ENCODE measurements around the gene TNIP3.
"Not testable (repeated sequence)": the region's sequence is repeated elsewhere in the genome, so short reads cannot be mapped to it uniquely, and the experiment has no call there.

TNIP3 gene

GRCh38 chr4:121164291-121164690 lies at the start of gene TNIP3:
TNIP3 (minus strand) TSS chr4:121164321; CDS start chr4:121164125, 196 bp downstream.
- DNase-seq: no peak

DNA sequence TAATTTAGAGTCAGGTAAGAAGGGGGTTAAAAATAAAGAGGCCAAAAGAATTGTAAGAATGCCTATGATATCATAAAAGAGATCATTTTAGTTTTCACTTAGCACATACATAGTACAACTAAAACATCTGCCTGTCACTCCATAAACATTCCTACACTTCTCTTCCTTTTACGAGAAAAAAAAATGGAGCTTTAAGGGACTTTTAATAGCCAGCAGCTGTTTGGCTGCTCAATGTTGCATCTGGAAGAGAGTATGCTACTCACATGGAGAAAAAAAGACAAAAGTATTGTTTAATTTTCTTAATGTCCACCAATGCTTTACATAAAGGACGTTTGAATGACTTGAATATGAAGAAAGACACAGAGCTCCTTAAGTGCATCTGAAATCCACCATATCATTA lies 48.7 kb upstream of the TNIP3 start:
- no peak for DNase-seq

- DNase-seq: no peak
Measured at GRCh38 chr4:121209171-121209570, 45.0 kb upstream of the TNIP3 start.

DNA sequence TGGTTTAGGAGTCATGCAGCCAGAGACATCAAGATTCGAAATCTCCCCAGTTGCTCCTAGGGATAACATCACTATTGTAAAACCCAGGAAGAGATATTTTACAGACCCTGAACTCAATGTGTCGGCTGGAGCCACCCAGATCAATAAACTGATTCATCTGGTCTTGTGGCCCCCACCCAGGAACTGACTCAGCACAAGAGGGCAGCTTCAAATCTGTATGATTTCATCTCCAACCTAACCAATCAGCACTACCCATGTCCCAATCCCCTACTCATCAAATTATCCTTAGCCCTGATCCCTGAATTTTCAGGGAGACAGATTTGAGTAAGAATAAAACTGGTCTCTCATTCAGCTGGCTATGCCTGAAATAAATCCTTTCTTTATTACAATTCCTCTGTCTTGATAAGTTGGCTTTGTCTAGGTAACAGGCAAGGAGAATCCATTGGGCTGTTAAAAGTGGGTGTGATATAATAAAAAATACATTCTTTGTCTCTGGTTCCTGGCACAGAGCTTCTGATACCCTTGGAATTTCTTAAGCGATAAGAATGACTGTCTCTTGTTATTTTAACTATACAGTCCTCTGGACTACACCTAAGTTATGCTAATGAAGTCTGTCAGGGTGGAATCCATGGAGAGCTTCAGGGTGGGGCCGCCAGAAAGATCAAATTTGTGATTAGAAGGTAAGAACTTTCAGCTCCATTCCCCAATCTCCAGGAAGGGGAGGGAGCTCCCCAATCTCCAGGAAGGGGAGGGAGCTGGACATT lies 44.3 kb upstream of the TNIP3 start:
- no peak for DNase-seq

DNA sequence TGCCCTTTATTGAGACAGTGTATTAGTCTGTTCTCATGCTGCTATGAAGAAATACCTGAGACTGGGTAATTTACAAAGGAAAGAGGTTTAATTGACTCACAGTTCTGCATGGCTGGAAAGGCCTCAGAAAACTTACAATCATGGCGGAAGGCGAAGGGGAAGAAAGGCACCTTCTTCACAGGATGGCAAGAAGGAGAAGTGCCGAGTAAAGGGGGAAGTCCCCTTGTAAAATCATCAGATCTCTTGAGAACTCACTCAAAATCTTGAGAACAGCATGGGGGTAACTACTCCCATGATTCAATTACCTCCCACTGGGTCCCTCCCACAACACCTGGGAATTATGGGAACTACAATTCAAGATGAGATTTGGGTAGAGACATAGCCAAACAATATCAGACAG lies 41.7 kb upstream of the TNIP3 start:
- not testable (repeated sequence) for DNase-seq

GRCh38 chr4:121200795-121201472 lies 36.8 kb upstream of the TNIP3 start:
- no peak for DNase-seq

DNA sequence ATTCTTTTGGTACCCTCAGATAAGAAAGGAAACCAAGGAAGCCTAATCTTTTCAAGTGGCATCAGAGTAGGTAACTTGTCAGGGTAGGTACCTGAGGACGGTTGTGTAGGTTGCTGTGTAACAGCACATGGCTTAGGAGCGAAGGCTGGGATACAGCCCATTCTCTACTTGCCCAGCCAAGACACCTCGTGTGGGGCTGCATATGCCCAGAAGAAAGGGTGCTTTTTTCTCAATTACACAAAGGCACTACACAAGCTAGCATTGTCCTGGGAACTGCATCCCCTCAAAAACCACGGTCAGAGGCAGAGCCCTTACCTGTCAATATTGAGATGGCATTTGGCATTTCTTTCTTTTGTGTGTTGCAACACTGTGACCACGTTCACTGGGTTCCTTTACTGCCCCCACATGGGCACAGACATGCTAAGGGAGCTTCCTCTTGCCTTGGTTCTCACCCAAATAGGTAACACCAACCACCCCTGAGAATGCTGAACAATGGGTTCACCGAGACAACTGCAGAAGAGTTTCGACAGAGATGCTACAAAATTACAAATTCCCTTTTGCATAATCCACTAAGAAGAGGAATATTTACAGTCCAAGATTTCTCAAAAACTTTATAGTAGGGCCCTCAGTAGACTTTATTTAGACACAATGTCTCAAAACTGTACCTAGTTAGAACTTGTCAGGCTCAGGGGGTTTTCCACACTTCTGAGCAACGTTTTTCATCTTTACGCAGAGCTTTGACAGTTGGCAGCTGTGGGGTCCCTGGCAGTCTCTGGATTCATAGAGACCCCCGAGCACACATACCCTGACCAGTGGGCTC lies 35.8 kb upstream of the TNIP3 start:
- no peak for DNase-seq

DNA sequence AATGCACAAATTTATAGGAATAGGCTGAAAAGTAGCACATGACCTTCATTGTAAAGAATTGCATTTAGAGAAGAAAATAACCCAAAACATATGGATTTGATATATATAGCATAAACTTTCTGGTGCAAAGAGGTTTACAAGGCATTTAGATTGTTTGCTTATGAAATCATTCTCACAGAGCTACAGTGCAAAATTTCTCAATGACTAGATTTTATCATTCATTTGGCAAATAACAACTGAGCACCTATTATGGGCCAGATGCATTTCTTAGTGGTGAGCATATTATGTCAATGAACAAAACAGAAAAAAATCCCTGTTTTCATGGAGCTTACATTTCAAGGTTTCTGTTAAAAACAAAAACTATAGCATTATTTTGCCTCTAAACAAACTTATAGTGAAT lies 34.1 kb upstream of the TNIP3 start:
- no peak for DNase-seq

GRCh38 chr4:121195649-121196048 lies 31.5 kb upstream of the TNIP3 start:
- no peak for DNase-seq

DNA sequence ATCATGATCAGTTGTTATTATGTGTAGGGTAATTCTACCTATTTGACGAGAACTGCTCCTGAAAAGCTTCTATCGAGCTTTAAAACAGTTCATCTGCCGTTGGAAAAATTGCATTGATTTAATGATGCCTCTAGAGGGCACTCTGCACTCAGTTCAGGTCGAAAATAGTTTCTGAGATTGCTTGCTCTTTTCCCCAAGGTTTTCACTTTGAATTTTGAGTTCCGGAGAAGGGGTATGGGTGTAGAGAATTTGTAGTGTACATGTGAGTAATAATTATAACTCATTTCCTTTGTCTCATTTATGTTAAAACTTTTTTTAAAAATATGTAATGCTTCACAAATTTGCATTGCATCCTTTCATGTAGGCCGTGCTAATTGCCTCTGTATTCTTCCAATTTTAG lies 28.4 kb upstream of the TNIP3 start:
- peak; percentile 32 for DNase-seq

DNA sequence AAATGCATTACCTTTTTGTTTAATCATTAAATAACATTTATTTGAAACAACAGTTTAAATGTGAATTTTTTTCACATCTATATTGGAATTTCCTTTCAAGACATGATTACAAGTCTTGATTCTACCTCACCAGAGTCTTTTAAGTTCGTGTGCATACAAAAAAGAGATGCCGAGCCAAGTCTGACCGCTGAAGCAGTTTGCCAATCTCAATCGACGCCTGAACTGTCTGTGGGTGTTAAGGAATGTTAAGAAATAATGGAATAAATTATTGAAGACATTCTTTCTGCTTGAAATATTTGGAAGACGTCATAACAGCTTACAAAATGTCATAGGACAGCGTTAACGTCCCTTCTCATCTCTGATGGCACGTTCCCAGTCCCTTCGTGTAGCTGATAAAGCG lies 27.9 kb upstream of the TNIP3 start:
- DNase-seq: no peak

DNA sequence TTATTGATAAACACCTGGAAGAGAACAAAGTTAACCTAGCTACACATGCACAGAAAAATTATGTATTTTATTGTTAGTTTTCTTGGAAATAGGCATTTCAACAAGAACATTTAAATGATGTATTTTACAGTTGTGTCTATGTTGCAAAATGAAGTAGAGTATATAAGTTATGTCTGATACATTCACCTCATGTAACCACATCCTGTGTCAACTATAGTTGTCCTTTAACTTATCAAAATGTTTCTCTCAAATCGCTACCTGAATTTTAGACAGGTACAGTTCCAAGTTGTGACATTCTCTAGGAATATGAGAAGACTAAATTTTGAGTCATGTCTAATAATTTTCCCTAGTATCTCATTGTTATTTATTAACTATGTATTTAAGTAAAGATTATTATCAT lies 27.2 kb upstream of the TNIP3 start:
- DNase-seq: no peak

DNA sequence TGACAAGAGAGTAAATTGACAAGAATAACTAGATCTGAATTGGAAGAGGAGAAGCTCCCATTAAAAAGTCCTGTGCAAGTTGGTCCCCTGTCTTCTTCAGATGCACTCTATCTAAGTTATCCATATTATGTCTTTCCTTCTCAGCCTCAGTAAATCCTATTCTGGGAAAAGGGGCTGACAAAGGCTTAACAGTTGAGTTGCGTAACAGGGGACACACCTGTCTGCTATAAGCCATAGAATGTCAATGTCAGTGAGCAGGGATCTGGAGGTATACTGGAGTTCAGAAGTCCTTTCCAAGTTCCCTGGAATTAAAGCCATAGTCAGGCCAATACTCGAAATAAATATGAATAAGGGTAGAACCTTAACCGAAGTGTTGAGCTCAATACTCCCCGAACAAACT lies 26.3 kb upstream of the TNIP3 start:
- no peak for DNase-seq

DNA sequence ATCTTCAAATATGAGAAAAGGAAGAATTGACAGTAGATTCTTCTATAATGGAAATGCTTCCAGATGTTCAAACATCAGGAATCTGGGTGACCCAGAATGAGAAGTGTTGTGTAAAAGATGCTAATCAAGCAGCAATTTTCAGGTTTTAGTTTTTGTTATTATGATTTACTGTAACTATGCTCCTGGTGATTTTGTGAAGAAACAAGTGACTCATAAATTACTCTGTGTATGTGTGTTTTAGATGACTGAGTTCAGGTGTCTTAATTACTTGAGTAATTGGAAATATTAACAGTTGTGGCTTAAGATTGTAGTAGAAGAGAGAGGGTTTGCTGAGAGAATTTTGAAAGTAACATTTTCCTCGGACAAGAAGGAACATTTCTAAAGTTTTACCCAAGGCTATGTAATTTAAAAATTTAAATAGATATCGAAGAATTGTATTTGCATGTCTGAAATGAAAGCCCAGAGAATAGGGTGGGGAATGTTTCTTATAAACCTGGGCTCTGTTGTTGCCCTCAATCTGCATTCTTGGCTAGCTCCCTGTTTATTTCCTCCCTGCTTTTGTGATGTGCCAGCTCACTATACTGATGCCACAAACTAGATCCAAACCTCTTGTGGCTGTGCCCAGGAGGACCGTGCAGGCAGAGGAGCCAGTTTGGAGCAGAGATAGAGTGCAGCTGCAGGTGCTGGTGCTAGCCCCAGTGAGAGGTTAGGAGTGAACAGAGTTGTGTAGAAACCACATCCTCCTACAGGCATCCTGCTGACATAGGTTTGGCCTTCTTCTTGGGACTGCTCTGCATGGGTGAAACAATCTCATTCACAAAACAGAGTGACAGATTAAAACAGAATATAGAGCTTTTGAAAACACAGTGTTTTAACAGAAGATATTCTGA lies 25.4 kb upstream of the TNIP3 start:
- no peak for DNase-seq

- no peak for DNase-seq
Measured at GRCh38 chr4:121187206-121187605, 23.1 kb upstream of the TNIP3 start.

DNA sequence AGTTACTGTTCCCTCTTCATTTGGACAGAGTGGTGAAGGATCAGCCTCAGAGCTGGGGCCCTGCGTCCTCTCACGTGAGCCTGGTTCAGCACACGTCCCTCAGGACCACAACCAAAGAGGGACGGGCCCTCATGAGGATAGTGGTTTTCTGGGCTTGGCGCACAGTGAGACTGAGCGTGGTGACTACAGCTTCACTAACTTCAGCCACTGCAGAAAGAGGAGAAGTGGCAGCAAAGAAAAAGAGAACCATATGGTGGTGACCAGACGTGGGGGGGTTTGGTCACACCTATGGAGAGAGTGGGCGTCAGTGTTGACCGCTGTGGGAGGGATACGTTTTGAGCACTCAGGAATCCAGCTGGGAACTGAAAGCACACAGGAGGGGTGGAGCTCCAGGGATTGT lies 21.8 kb upstream of the TNIP3 start:
- DNase-seq: no peak

GRCh38 chr4:121183989-121184388 lies 19.9 kb upstream of the TNIP3 start:
- no peak for DNase-seq

DNA sequence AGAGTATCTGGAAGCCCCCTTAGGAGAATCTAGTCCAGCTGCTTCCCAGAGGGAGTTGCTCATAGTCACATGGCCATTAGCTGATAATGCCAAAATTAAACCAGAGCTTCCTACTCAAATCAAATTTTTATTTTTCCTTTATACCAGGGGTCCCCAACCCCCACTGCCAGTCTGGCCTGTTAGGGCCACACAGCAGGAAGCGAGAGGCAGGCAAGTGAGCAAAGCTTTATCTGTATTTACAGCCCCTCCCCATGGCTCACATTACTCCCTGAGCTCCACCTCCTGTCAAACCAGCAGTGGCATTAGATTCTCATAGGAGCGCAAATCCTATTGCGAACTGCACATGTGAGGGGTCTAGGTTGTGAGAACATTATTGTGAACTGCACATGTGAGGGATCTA lies 19.2 kb upstream of the TNIP3 start:
- DNase-seq: no peak

GRCh38 chr4:121182296-121182695 lies 18.2 kb upstream of the TNIP3 start:
- no peak for DNase-seq

DNA sequence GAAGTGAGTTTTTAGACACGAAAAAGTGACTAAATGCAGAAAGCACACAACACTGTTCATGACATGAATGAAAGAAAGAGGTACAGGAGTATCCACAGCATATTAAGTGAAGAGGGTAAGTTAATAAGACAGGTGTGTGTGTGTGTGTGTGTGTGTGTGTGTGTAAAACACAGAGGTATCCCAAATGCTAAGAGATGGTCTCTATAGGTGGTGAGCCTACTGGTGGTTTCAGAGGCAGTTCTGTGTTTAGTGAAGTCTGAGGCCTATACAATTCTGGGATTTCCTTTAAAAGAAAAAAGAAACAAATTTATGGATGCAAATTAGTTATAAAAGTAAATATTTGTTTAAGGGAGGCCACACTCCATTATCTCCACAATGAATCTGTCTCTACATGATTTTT lies 17.4 kb upstream of the TNIP3 start:
- no peak for DNase-seq

DNA sequence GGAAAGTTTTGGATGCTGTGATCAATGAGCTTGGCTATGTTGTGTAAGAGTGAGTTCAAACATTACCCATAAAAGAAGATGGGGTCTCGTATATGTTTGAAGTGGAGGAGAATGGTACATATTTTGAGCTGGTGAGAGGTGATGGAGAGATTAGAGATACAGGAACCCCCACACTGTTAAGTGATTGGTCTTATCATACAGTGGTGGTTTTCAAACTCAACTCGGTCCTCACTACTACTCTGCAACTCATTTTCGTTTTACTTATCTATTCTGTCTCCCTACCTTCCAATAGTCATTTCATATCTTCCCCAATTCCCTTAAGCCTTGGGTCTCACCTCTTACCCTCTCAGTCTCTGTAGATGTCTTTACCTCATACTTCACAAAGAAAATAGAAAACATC lies 16.4 kb upstream of the TNIP3 start:
- DNase-seq: no peak

GRCh38 chr4:121177246-121178137 lies 13.4 kb upstream of the TNIP3 start:
- DNase-seq: no peak

Measured in SHP77 treated with DMSO at 0.1 percent for 48 hours (cell line).